ENCODE results near the gene RPF1. TPM values are rescaled to one million over a fixed set of nuclear protein-coding genes. Genes with fewer than 3 reads are reported as not detected.

The RPF1 gene
- polyA plus RNA-seq, 1 donor from 2014 or later: 64.3 TPM

- peak; percentile 56 for TF ChIP-seq POLR2AphosphoS5 (IDR thresholded peaks at IDR 0.05)
- peak; percentile 52 for TF ChIP-seq REST (IDR thresholded peaks at IDR 0.05; ENCODE audit: borderline replicate concordance)
- TF ChIP-seq CTCF (IDR thresholded peaks at IDR 0.05; ENCODE audit: poor library complexity, severe bottlenecking): peak; percentile 94
- peak; percentile 93 for TF ChIP-seq RAD21 (conservative IDR thresholded peaks at IDR 0.05)
- peak; percentile 71 for TF ChIP-seq EP300 (conservative IDR thresholded peaks at IDR 0.05; ENCODE audit: poor library complexity, severe bottlenecking)
- peak; percentile 94 for TF ChIP-seq SMC3 (conservative IDR thresholded peaks at IDR 0.05; ENCODE audit: poor library complexity)
- TF ChIP-seq MXI1 (conservative IDR thresholded peaks at IDR 0.05; ENCODE audit: poor library complexity, severe bottlenecking): no peak
- TF ChIP-seq TAF1 (IDR thresholded peaks at IDR 0.05; ENCODE audit: low read depth): peak; percentile 28
- no peak for TF ChIP-seq EZH2 (IDR thresholded peaks at IDR 0.05; ENCODE audit: borderline replicate concordance, insufficient read depth, low read length, poor library complexity, severe bottlenecking)
- Histone ChIP-seq H3K9me2 (ENCODE audit: insufficient read depth, low read length) (no peaks in the 10 kb centered on the region), H3K36me3 (ENCODE audit: insufficient read depth, low read length) (no peaks in the 10 kb centered on the region), H3K27me3 (ENCODE audit: insufficient read depth, low read depth, low read length) (no peaks in the 10 kb centered on the region), H3K79me2 (replicated peaks; ENCODE audit: insufficient read depth, low read length) (no peaks in the 10 kb centered on the region), H4K20me1 (ENCODE audit: insufficient read depth) (no peaks in the 10 kb centered on the region), H3K4me2 (ENCODE audit: low read length) (peak overlapping the region; percentile 62), H2AFZ (ENCODE audit: low read depth, low read length) (peak overlapping the region; percentile 49), H3K9ac (ENCODE audit: low read length) (peak overlapping the region; percentile 65), H3F3A (ENCODE audit: insufficient read depth, low read length, poor library complexity, severe bottlenecking) (peaks cover 6% of the 10 kb centered on the region), H3K27ac (ENCODE audit: low read length) (peak overlapping the region; percentile 93), H3K4me3 (ENCODE audit: low read length) (peak overlapping the region; percentile 55), H3K9me3 (ENCODE audit: low read length) (no peaks in the 10 kb centered on the region)
Measured at GRCh38 chr1:84433258-84434080, 45.6 kb upstream of the RPF1 start.

GRCh38 chr1:84434081-84434769 lies 44.8 kb upstream of the RPF1 start:
- H3K4me3 ChIP-seq (ENCODE audit: low read length): no peak overlapping the region

More at GRCh38 chr1:84434081-84434769, 44.8 kb upstream of the RPF1 start:
- H3K9ac ChIP-seq (ENCODE audit: low read length): no peak overlapping the region
- peaks cover 6% of the 10 kb centered on the region for H3F3A ChIP-seq (ENCODE audit: insufficient read depth, low read length, poor library complexity, severe bottlenecking)
- H3K36me3 ChIP-seq (ENCODE audit: insufficient read depth, low read length): no peaks in the 10 kb centered on the region
- H3K4me2 ChIP-seq (ENCODE audit: low read length): no peak overlapping the region
- H3K9me3 ChIP-seq (ENCODE audit: low read length): no peaks in the 10 kb centered on the region
- no peaks in the 10 kb centered on the region for H3K27me3 ChIP-seq (ENCODE audit: insufficient read depth, low read depth, low read length)
- H4K20me1 ChIP-seq (ENCODE audit: insufficient read depth): no peaks in the 10 kb centered on the region
- H3K9me2 ChIP-seq (ENCODE audit: insufficient read depth, low read length): no peaks in the 10 kb centered on the region
- no peak overlapping the region for H2AFZ ChIP-seq (ENCODE audit: low read depth, low read length)
- no peak for TF ChIP-seq POLR2AphosphoS5 (IDR thresholded peaks at IDR 0.05)
- peak; percentile 41 for TF ChIP-seq CTCF (IDR thresholded peaks at IDR 0.05; ENCODE audit: poor library complexity, severe bottlenecking)
- no peaks in the 10 kb centered on the region for H3K79me2 ChIP-seq (replicated peaks; ENCODE audit: insufficient read depth, low read length)
- H3K27ac ChIP-seq (ENCODE audit: low read length): peak overlapping the region; percentile 93

All from neural cell (in vitro differentiated cells).